ENCODE measurements around the gene RIN2. TPM values are rescaled to one million over a fixed set of nuclear protein-coding genes. Genes with fewer than 3 reads are reported as not detected.
"Not testable (repeated sequence)": the region's sequence is repeated elsewhere in the genome, so short reads cannot be mapped to it uniquely, and the experiment has no call there.

The RIN2 gene
- total RNA-seq, 1 donor from 2014 or later = 57.5 TPM

GRCh38 chr20:19747903-19748302 is 10.2 kb upstream of the RIN2 start:
- H3K4me3 Mint-ChIP-seq (ENCODE audit: unreplicated experiment) = no peak overlapping the region
- H3K4me1 Mint-ChIP-seq (ENCODE audit: unreplicated experiment) = peaks cover 21% of the 10 kb centered on the region
- no peaks in the 10 kb centered on the region for H3K27me3 Mint-ChIP-seq (ENCODE audit: unreplicated experiment)
- TF ChIP-seq, protein P1, sequence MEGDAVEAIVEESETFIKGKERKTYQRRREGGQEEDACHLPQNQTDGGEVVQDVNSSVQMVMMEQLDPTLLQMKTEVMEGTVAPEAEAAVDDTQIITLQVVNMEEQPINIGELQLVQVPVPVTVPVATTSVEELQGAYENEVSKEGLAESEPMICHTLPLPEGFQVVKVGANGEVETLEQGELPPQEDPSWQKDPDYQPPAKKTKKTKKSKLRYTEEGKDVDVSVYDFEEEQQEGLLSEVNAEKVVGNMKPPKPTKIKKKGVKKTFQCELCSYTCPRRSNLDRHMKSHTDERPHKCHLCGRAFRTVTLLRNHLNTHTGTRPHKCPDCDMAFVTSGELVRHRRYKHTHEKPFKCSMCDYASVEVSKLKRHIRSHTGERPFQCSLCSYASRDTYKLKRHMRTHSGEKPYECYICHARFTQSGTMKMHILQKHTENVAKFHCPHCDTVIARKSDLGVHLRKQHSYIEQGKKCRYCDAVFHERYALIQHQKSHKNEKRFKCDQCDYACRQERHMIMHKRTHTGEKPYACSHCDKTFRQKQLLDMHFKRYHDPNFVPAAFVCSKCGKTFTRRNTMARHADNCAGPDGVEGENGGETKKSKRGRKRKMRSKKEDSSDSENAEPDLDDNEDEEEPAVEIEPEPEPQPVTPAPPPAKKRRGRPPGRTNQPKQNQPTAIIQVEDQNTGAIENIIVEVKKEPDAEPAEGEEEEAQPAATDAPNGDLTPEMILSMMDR (IDR thresholded peaks at IDR 0.05; ENCODE audit: unreplicated experiment) = no peak
- H3K36me3 Mint-ChIP-seq (ENCODE audit: low read depth, unreplicated experiment) = peaks cover 4% of the 10 kb centered on the region
- no peak for DNase-seq (ENCODE audit: low spot score)
- peaks cover 4% of the 10 kb centered on the region for H3K9me3 Mint-ChIP-seq (ENCODE audit: unreplicated experiment)
- H3K27ac Mint-ChIP-seq (ENCODE audit: unreplicated experiment) = no peak overlapping the region

GRCh38 chr20:19748681-19749080 is 9.4 kb upstream of the RIN2 start:
- Mint-ChIP-seq H3K4me1 (ENCODE audit: unreplicated experiment) (peaks cover 13% of the 10 kb centered on the region), H3K36me3 (ENCODE audit: low read depth, unreplicated experiment) (peaks cover 4% of the 10 kb centered on the region), H3K27ac (ENCODE audit: unreplicated experiment) (no peak overlapping the region), H3K4me3 (ENCODE audit: unreplicated experiment) (no peak overlapping the region), H3K9me3 (ENCODE audit: unreplicated experiment) (peaks cover 4% of the 10 kb centered on the region), H3K27me3 (ENCODE audit: unreplicated experiment) (no peaks in the 10 kb centered on the region)
- TF ChIP-seq, protein P1 (IDR thresholded peaks at IDR 0.05; ENCODE audit: unreplicated experiment) = no peak
- no peak for DNase-seq (ENCODE audit: low spot score)

- DNase-seq (ENCODE audit: low spot score) = no peak
- no peak overlapping the region for H3K27ac Mint-ChIP-seq (ENCODE audit: unreplicated experiment)
- H3K4me3 Mint-ChIP-seq (ENCODE audit: unreplicated experiment) = no peak overlapping the region
- H3K9me3 Mint-ChIP-seq (ENCODE audit: unreplicated experiment) = peaks cover 2% of the 10 kb centered on the region
- no peaks in the 10 kb centered on the region for H3K27me3 Mint-ChIP-seq (ENCODE audit: unreplicated experiment)
- TF ChIP-seq, protein P1 (IDR thresholded peaks at IDR 0.05; ENCODE audit: unreplicated experiment) = no peak
- H3K4me1 Mint-ChIP-seq (ENCODE audit: unreplicated experiment) = peaks cover 9% of the 10 kb centered on the region
- H3K36me3 Mint-ChIP-seq (ENCODE audit: low read depth, unreplicated experiment) = peaks cover 1% of the 10 kb centered on the region
Observed at GRCh38 chr20:19749618-19750071, 8.4 kb upstream of the RIN2 start.

GRCh38 chr20:19750101-19750606 is 7.9 kb upstream of the RIN2 start:
- no peak for DNase-seq (ENCODE audit: low spot score)
- Mint-ChIP-seq H3K9me3 (ENCODE audit: unreplicated experiment) (no peaks in the 10 kb centered on the region), H3K27me3 (ENCODE audit: unreplicated experiment) (no peaks in the 10 kb centered on the region), H3K4me3 (ENCODE audit: unreplicated experiment) (no peak overlapping the region), H3K36me3 (ENCODE audit: low read depth, unreplicated experiment) (no peaks in the 10 kb centered on the region), H3K4me1 (ENCODE audit: unreplicated experiment) (peaks cover 9% of the 10 kb centered on the region), H3K27ac (ENCODE audit: unreplicated experiment) (no peak overlapping the region)
- TF ChIP-seq, protein P1 (IDR thresholded peaks at IDR 0.05; ENCODE audit: unreplicated experiment) = no peak

DNA sequence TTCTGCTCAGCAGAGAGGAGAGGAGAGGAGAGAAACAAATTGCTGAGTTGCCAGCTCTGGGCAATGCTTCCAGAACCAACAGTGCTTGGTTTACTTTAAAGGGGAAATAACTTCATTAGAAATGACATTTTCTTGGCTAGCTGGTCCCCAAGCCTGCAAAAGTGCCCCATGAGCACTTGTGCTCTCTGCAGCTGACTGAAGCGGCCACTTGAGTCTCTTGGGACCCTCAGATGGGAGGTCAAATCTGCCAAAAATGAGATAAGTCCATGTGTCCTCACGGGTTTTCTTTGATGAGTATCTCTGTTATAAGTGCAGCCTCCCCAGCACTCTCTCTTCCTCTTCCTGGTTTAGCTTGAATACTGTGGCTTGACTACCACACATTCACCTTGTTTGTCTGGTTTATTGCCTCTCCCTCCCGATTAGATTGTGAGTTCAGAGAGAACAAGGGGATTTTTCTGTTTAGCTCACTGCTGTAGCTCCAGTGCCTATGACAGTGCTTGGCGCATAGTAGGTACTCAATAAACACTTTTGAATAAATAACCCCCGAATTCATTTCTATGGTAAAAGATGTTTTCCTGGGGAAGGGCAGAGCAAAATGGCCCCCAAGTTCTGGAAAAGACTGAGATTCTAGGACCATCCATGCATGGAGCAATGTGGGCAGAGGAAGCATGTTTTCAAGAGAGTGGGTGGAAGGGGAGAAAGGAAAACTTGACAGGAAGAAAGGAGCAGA is 7.0 kb upstream of the RIN2 start:
- Mint-ChIP-seq H3K4me3 (ENCODE audit: unreplicated experiment) (no peak overlapping the region), H3K36me3 (ENCODE audit: low read depth, unreplicated experiment) (no peaks in the 10 kb centered on the region), H3K27ac (ENCODE audit: unreplicated experiment) (no peak overlapping the region), H3K27me3 (ENCODE audit: unreplicated experiment) (peaks cover 1% of the 10 kb centered on the region), H3K9me3 (ENCODE audit: unreplicated experiment) (no peaks in the 10 kb centered on the region), H3K4me1 (ENCODE audit: unreplicated experiment) (peaks cover 9% of the 10 kb centered on the region)
- TF ChIP-seq, protein P1 (IDR thresholded peaks at IDR 0.05; ENCODE audit: unreplicated experiment) = no peak
- DNase-seq (ENCODE audit: low spot score) = no peak

DNA sequence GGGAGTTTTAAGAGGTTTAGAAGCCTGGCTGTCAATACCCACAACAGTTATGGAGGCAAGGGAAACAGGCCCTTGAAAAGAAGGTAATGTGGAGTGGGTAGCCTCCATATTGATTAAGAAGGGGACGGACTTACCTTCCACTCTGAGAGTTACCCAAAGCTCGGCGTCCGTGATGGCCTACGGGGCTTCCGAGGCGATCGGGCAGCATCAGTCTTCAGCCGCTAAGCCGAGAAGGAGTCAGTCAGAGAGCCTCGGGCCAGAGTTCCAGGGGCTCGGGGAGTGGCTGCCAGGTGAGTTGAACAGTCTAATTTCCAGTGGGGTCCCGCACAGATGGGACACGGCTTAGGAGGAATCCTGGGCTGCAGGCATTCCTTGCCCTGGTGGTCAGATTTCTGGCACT is 3.9 kb upstream of the RIN2 start:
- H3K4me3 Mint-ChIP-seq (ENCODE audit: unreplicated experiment); H3K27me3 Mint-ChIP-seq (ENCODE audit: unreplicated experiment); DNase-seq (ENCODE audit: low spot score); H3K36me3 Mint-ChIP-seq (ENCODE audit: low read depth, unreplicated experiment); H3K27ac Mint-ChIP-seq (ENCODE audit: unreplicated experiment); H3K9me3 Mint-ChIP-seq (ENCODE audit: unreplicated experiment): not testable (repeated sequence)
- peaks cover 17% of the 10 kb centered on the region for H3K4me1 Mint-ChIP-seq (ENCODE audit: unreplicated experiment)
